ENCODE data around the gene CLEC20A. TPM values are rescaled to one million over a fixed set of nuclear protein-coding genes. Genes with fewer than 3 reads are reported as not detected.

Gene CLEC20A
- total and polyA plus RNA-seq, 2 donors (not counting 1 experiment from before 2014, with no cell fraction given): 4.9 to 5.2 TPM

GRCh38 chr1:178451529-178451928 is 45.2 kb downstream of the CLEC20A start:
- Histone ChIP-seq H4K20me1 (ENCODE audit: control insufficient read depth, insufficient read depth, low read length, poor library complexity, severe bottlenecking) (no peaks in the 10 kb centered on the region), H3K9ac (ENCODE audit: low read length) (no peak overlapping the region), H3K36me3 (replicated peaks in 1 of 2; ENCODE audit: control extremely low read depth in 1 of 2, control insufficient read depth in 1 of 2, extremely low read depth in 1 of 2, insufficient read depth in 2 of 2, low read length in 1 of 2) (no peaks in the 10 kb centered on the region), H3K27me3 (replicated peaks in 1 of 4; ENCODE audit: control extremely low read depth in 1 of 4, control insufficient read depth in 3 of 4, insufficient read depth in 4 of 4, low read length in 3 of 4) (no peaks in the 10 kb centered on the region), H3K9me3 (ENCODE audit: control extremely low read depth in 1 of 3, control insufficient read depth in 2 of 3, insufficient read depth in 1 of 3, low read length in 2 of 3) (no peaks in the 10 kb centered on the region), H3K4me1 (ENCODE audit: control insufficient read depth in 2 of 2, insufficient read depth in 2 of 2, low read length in 2 of 2) (no peaks in the 10 kb centered on the region), H3K4me3 (ENCODE audit: control extremely low read depth in 1 of 5, extremely low read depth in 1 of 5, insufficient read depth in 1 of 5, low read depth in 2 of 5, low read length in 4 of 5) (no peak overlapping the region), H3K4me2 (replicated peaks; ENCODE audit: low read depth, low read length, poor library complexity, severe bottlenecking) (no peak overlapping the region), H3K79me2 (ENCODE audit: control insufficient read depth, insufficient read depth, low read length) (no peaks in the 10 kb centered on the region), H3K27ac (ENCODE audit: low read length in 2 of 2) (no peak overlapping the region), H2AFZ (ENCODE audit: insufficient read depth, low read depth, low read length, poor library complexity, severe bottlenecking) (no peak overlapping the region)
- no peaks in the 10 kb centered on the region for H3K4me1 Mint-ChIP-seq
- H3K4me3 Mint-ChIP-seq: no peak overlapping the region
- TF ChIP-seq CTCF (IDR thresholded peaks at IDR 0.05): no peak
- TF ChIP-seq EZH2 (IDR thresholded peaks at IDR 0.05; ENCODE audit: borderline replicate concordance, insufficient read depth, low read depth, low read length, poor library complexity, severe bottlenecking): no peak
- H3K27me3 Mint-ChIP-seq: peaks cover 8% of the 10 kb centered on the region
- intact Hi-C loops (cut with micrococcal nuclease): no loop called here
- ATAC-seq (ENCODE audit: low read depth): no peak
- H3K27ac Mint-ChIP-seq: no peak overlapping the region
- CTCF ChIA-PET: no interaction called here
- no peak for DNase-seq
- no CpG with 5 or more reads among the region's 3 CpGs for WGBS (ENCODE audit: insufficient coverage)
- no peaks in the 10 kb centered on the region for H3K9me3 Mint-ChIP-seq (ENCODE audit: insufficient read depth)
- POLR2A ChIA-PET: no interaction called here

- no peak for ATAC-seq (ENCODE audit: low read depth)
- intact Hi-C loops (cut with micrococcal nuclease): no loop called here
- Histone ChIP-seq H3K36me3 (replicated peaks in 1 of 2; ENCODE audit: control extremely low read depth in 1 of 2, control insufficient read depth in 1 of 2, extremely low read depth in 1 of 2, insufficient read depth in 2 of 2, low read length in 1 of 2) (no peaks in the 10 kb centered on the region), H3K9ac (ENCODE audit: low read length) (no peak overlapping the region), H3K9me3 (ENCODE audit: control extremely low read depth in 1 of 3, control insufficient read depth in 2 of 3, insufficient read depth in 1 of 3, low read length in 2 of 3) (no peaks in the 10 kb centered on the region), H3K79me2 (ENCODE audit: control insufficient read depth, insufficient read depth, low read length) (no peaks in the 10 kb centered on the region), H2AFZ (ENCODE audit: insufficient read depth, low read depth, low read length, poor library complexity, severe bottlenecking) (no peak overlapping the region), H3K4me2 (replicated peaks; ENCODE audit: low read depth, low read length, poor library complexity, severe bottlenecking) (no peak overlapping the region), H4K20me1 (ENCODE audit: control insufficient read depth, insufficient read depth, low read length, poor library complexity, severe bottlenecking) (no peaks in the 10 kb centered on the region), H3K27me3 (replicated peaks in 1 of 4; ENCODE audit: control extremely low read depth in 1 of 4, control insufficient read depth in 3 of 4, insufficient read depth in 4 of 4, low read length in 3 of 4) (no peaks in the 10 kb centered on the region), H3K4me1 (ENCODE audit: control insufficient read depth in 2 of 2, insufficient read depth in 2 of 2, low read length in 2 of 2) (no peaks in the 10 kb centered on the region), H3K4me3 (ENCODE audit: control extremely low read depth in 1 of 5, extremely low read depth in 1 of 5, insufficient read depth in 1 of 5, low read depth in 2 of 5, low read length in 4 of 5) (no peak overlapping the region), H3K27ac (ENCODE audit: low read length in 2 of 2) (no peak overlapping the region)
- CTCF ChIA-PET: no interaction called here
- no peak overlapping the region for H3K27ac Mint-ChIP-seq
- TF ChIP-seq CTCF (IDR thresholded peaks at IDR 0.05) (no peak), EZH2 (IDR thresholded peaks at IDR 0.05; ENCODE audit: borderline replicate concordance, insufficient read depth, low read depth, low read length, poor library complexity, severe bottlenecking) (no peak)
- no CpG with 5 or more reads among the region's 6 CpGs for WGBS (ENCODE audit: insufficient coverage)
- H3K9me3 Mint-ChIP-seq (ENCODE audit: insufficient read depth): no peaks in the 10 kb centered on the region
- no peaks in the 10 kb centered on the region for H3K4me1 Mint-ChIP-seq
- POLR2A ChIA-PET: no interaction called here
- no peak overlapping the region for H3K4me3 Mint-ChIP-seq
- peaks cover 8% of the 10 kb centered on the region for H3K27me3 Mint-ChIP-seq
- no peak for DNase-seq
Measured at GRCh38 chr1:178450871-178451270, 45.9 kb downstream of the CLEC20A start.
